GM19193 (cell line): ENCODE data around the gene LRRTM4.

Experiments
- POLR2A ChIP-seq: IDR thresholded peaks from 4 replicates; pipeline ENCODE4 v1.6.1; 2011; ENCODE audit not compliant: insufficient read depth, insufficient read length; ENCODE audit errors: extremely low read depth

Gene LRRTM4

GRCh38 chr2:77271262-77271661 is 250.9 kb downstream of the LRRTM4 start:
- no peak for TF ChIP-seq POLR2A

- no peak for TF ChIP-seq POLR2A
Measured at GRCh38 chr2:77270433-77270832, 251.7 kb downstream of the LRRTM4 start.

- no peak for TF ChIP-seq POLR2A
Measured at GRCh38 chr2:77268626-77269025, 253.6 kb downstream of the LRRTM4 start.

- TF ChIP-seq POLR2A, result no peak
Measured at GRCh38 chr2:77232909-77233425, 289.2 kb downstream of the LRRTM4 start.

- no peak for TF ChIP-seq POLR2A
Measured at GRCh38 chr2:77228391-77228790, 293.8 kb downstream of the LRRTM4 start.

GRCh38 chr2:77210725-77211124 is 311.5 kb downstream of the LRRTM4 start:
- TF ChIP-seq POLR2A, result no peak

GRCh38 chr2:77207331-77207730 is 314.8 kb downstream of the LRRTM4 start:
- no peak for TF ChIP-seq POLR2A

- TF ChIP-seq POLR2A, result no peak
Measured at GRCh38 chr2:77201755-77202154, 320.4 kb downstream of the LRRTM4 start.

GRCh38 chr2:77199411-77199810 is 322.8 kb downstream of the LRRTM4 start:
- TF ChIP-seq POLR2A, result no peak

- TF ChIP-seq POLR2A, result no peak
Measured at GRCh38 chr2:77193858-77194448, 328.2 kb downstream of the LRRTM4 start.

GRCh38 chr2:77192811-77193289 is 329.3 kb downstream of the LRRTM4 start:
- TF ChIP-seq POLR2A, result no peak

- no peak for TF ChIP-seq POLR2A
Measured at GRCh38 chr2:77191665-77192064, 330.5 kb downstream of the LRRTM4 start.

- no peak for TF ChIP-seq POLR2A
Measured at GRCh38 chr2:77190721-77191346, 331.3 kb downstream of the LRRTM4 start.

GRCh38 chr2:77185052-77185451 is 337.1 kb downstream of the LRRTM4 start:
- no peak for TF ChIP-seq POLR2A

GRCh38 chr2:77179297-77179696 is 342.9 kb downstream of the LRRTM4 start:
- TF ChIP-seq POLR2A, result no peak

GRCh38 chr2:77169426-77169825 is 352.8 kb downstream of the LRRTM4 start:
- TF ChIP-seq POLR2A, result no peak
